SK-N-SH treated with all-trans-retinoic acid at 6 μM for 48 hours (cell line): ENCODE data around the gene DLG2.

Source experiments
- ATAC-seq: fragments of 200-7000 bp; cut with Tn5 transposase; 3 replicates; pipeline ENCODE4 v1.9.1; 2020; ENCODE audit warnings: mild to moderate bottlenecking, moderate library complexity
- ARNTL ChIP-seq: fragments of 450-650 bp; formaldehyde crosslinking; IDR thresholded peaks from 2 replicates; pipeline ENCODE4 v1.5.0; 2020; ENCODE audit warnings: low read depth, mild to moderate bottlenecking, moderate library complexity, borderline replicate concordance
- BACH2 ChIP-seq: fragments of 250-450 bp; sonication (Bioruptor Pico); IDR thresholded peaks from 2 replicates; pipeline ENCODE4 v1.9.0; 2021; ENCODE audit warnings: mild to moderate bottlenecking, borderline replicate concordance
- CSDC2 ChIP-seq: fragments of 250-450 bp; sonication (Bioruptor Pico); IDR thresholded peaks from 2 replicates; pipeline ENCODE4 v1.5.0; 2020; ENCODE audit warnings: mild to moderate bottlenecking, moderate library complexity
- ESRRG ChIP-seq: fragments of 250-450 bp; sonication (Bioruptor Pico); IDR thresholded peaks from 2 replicates; pipeline ENCODE4 v1.6.1; 2021; ENCODE audit warnings: mild to moderate bottlenecking
- GLIS3 ChIP-seq: fragments of 250-450 bp; sonication (Bioruptor Pico); IDR thresholded peaks from 2 replicates; pipeline ENCODE4 v1.5.0; 2020; ENCODE audit warnings: mild to moderate bottlenecking, moderate library complexity
- ISL1 ChIP-seq: fragments of 250-450 bp; sonication (Bioruptor Pico); IDR thresholded peaks from 2 replicates; pipeline ENCODE4 v2.1.2; 2022; ENCODE audit warnings: mild to moderate bottlenecking, moderate library complexity
- OSR1 ChIP-seq: fragments of 250-450 bp; sonication (Bioruptor Pico); IDR thresholded peaks from 2 replicates; pipeline ENCODE4 v1.8.0; 2022; ENCODE audit warnings: moderate library complexity, mild to moderate bottlenecking, inconsistent platforms
- POU6F1 ChIP-seq: fragments of 250-450 bp; sonication (Bioruptor Pico); IDR thresholded peaks from 2 replicates; pipeline ENCODE4 v1.8.0; 2021; ENCODE audit warnings: low read depth, mild to moderate bottlenecking, moderate library complexity, borderline replicate concordance
- PPARA ChIP-seq: fragments of 250-450 bp; sonication (Bioruptor Pico); IDR thresholded peaks from 2 replicates; pipeline ENCODE4 v1.5.0; 2020; ENCODE audit warnings: mild to moderate bottlenecking, borderline replicate concordance
- RARB ChIP-seq: fragments of 250-450 bp; sonication (Bioruptor Pico); IDR thresholded peaks from 2 replicates; pipeline ENCODE4 v1.8.0; 2021; ENCODE audit warnings: mild to moderate bottlenecking, moderate library complexity
- SNAI2 ChIP-seq: fragments of 250-450 bp; sonication (Bioruptor Pico); IDR thresholded peaks from 2 replicates; pipeline ENCODE4 v1.5.0; 2020; ENCODE audit warnings: mild to moderate bottlenecking, moderate library complexity
- TCF4 ChIP-seq: fragments of 250-450 bp; sonication (Bioruptor Pico); IDR thresholded peaks from 2 replicates; pipeline ENCODE4 v1.8.0; 2021; ENCODE audit warnings: mild to moderate bottlenecking, moderate library complexity, borderline replicate concordance
- ZC3H10 ChIP-seq: fragments of 250-450 bp; sonication (Bioruptor Pico); IDR thresholded peaks from 2 replicates; pipeline ENCODE4 v1.5.1; 2021; ENCODE audit warnings: mild to moderate bottlenecking, moderate library complexity
- ZFP3 ChIP-seq: fragments of 250-450 bp; sonication (Bioruptor Pico); IDR thresholded peaks from 2 replicates; pipeline ENCODE4 v1.5.0; 2020; ENCODE audit warnings: mild to moderate bottlenecking, moderate library complexity
- ZFP30 ChIP-seq: fragments of 450-650 bp; formaldehyde crosslinking; IDR thresholded peaks from 2 replicates; pipeline ENCODE4 v1.5.0; 2022; ENCODE audit warnings: mild to moderate bottlenecking, moderate library complexity
- ZNF565 ChIP-seq: fragments of 450-650 bp; formaldehyde crosslinking; conservative IDR thresholded peaks from 2 replicates; pipeline ENCODE4 v1.5.0; 2020; ENCODE audit warnings: low read depth, mild to moderate bottlenecking, moderate library complexity
- ZNF70 ChIP-seq: fragments of 450-650 bp; formaldehyde crosslinking; IDR thresholded peaks from 2 replicates; pipeline ENCODE4 v1.5.0; 2020; ENCODE audit warnings: mild to moderate bottlenecking, moderate library complexity
- ZNF8 ChIP-seq: fragments of 450-650 bp; formaldehyde crosslinking; IDR thresholded peaks from 2 replicates; pipeline ENCODE4 v1.5.0; 2020; ENCODE audit warnings: mild to moderate bottlenecking, moderate library complexity
- TF ChIP-seq, protein P1 (sequence below): fragments of 250-450 bp; sonication (Bioruptor Pico); IDR thresholded peaks from 2 replicates; pipeline ENCODE4 v1.5.0; 2020; ENCODE audit warnings: mild to moderate bottlenecking, moderate library complexity
- TF ChIP-seq, protein P2 (sequence below): fragments of 250-450 bp; sonication (Bioruptor Pico); IDR thresholded peaks from 2 replicates; pipeline ENCODE4 v1.8.0; 2020; ENCODE audit warnings: mild to moderate bottlenecking, moderate library complexity, borderline replicate concordance
- TF ChIP-seq, protein P3 (sequence below): fragments of 250-450 bp; sonication (Bioruptor Pico); IDR thresholded peaks from 2 replicates; pipeline ENCODE4 v1.5.1; 2021; ENCODE audit warnings: mild to moderate bottlenecking, moderate library complexity

The DLG2 gene

DNA sequence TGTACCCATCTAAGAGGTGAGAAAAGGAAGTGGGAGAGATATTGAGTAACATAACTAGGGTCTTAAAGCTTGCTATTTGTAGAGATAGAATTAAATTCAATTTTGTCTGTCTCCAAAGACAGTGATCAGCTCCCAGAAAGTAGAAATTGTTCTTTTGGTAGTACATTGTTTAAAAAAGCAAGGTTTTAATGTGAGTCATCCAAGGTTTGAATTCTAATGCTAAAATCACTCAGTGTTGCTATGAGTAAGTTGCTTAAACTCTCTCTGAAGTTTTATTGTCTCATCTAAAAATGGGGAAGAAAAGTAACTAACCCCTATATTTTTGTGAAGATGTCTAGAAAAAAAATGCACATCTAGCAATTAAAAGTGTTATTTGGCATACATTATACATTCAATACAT is 1336.5 kb downstream of the DLG2 start:
- TF ChIP-seq ZC3H10, result no peak
- TF ChIP-seq ESRRG (CRISPR knock-in tag), result no peak
- no peak for TF ChIP-seq BACH2 (CRISPR knock-in tag)
- ATAC-seq, result peak; percentile 61; the same call in 2 of the 3 replicates

DNA sequence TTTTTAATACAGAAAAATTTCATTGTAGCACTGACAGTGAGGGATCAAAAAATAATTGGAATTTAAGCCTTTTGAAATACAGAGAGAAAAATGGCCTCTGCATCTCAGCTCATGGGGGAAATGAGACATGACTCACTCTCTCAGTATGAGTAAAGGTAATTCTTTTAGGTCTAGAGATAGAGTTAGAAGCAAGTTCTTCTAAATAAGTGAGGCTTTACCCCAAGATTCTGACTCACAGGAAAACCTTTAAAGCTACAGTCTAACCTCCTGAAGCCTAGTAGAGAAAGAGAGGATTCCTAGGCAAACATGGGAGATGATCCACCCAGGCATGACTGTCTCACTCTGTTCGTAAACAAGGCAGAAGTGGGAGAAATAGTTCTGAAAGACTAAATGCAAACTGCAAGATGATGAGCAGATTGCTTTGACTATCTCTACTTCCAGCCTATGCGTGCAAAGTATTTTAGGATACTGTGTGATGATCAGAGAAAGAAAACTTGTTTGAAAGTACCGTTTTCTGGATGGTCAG is 1337.7 kb downstream of the DLG2 start:
- TF ChIP-seq ARNTL (CRISPR knock-in tag), result no peak
- no peak for TF ChIP-seq ZNF8 (CRISPR knock-in tag)
- peak; percentile 27; the same call in 1 of the 2 replicates for TF ChIP-seq ZC3H10
- peak; percentile 85 for ATAC-seq

DNA sequence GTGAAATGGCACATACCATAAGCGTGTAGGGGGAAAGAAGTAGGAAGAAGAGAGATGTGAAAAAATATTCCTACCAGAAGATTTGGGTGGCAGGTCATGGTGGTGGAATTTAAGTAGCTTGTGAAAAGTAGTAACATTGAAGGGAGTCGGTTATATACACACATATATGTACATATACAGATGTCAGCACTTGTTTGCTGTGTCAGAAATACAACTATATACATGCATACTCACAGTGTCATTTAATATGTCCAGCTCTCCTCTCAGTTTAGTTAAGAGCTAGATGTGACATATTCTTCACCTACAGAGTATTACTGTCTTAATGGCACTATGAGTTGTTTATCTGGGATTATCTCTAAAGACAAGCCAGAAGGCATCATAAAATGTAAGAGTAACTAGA is 1353.6 kb downstream of the DLG2 start:
- no peak for ATAC-seq
- TF ChIP-seq ZNF70 (CRISPR knock-in tag), result no peak
- TF ChIP-seq ESRRG (CRISPR knock-in tag), result no peak
- TF ChIP-seq ZFP30 (CRISPR knock-in tag), result no peak
- TF ChIP-seq ZNF8 (CRISPR knock-in tag), result no peak
- TF ChIP-seq, protein P1, sequence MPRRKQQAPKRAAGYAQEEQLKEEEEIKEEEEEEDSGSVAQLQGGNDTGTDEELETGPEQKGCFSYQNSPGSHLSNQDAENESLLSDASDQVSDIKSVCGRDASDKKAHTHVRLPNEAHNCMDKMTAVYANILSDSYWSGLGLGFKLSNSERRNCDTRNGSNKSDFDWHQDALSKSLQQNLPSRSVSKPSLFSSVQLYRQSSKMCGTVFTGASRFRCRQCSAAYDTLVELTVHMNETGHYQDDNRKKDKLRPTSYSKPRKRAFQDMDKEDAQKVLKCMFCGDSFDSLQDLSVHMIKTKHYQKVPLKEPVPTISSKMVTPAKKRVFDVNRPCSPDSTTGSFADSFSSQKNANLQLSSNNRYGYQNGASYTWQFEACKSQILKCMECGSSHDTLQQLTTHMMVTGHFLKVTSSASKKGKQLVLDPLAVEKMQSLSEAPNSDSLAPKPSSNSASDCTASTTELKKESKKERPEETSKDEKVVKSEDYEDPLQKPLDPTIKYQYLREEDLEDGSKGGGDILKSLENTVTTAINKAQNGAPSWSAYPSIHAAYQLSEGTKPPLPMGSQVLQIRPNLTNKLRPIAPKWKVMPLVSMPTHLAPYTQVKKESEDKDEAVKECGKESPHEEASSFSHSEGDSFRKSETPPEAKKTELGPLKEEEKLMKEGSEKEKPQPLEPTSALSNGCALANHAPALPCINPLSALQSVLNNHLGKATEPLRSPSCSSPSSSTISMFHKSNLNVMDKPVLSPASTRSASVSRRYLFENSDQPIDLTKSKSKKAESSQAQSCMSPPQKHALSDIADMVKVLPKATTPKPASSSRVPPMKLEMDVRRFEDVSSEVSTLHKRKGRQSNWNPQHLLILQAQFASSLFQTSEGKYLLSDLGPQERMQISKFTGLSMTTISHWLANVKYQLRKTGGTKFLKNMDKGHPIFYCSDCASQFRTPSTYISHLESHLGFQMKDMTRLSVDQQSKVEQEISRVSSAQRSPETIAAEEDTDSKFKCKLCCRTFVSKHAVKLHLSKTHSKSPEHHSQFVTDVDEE, result no peak
- TF ChIP-seq POU6F1, result no peak
- no peak for TF ChIP-seq OSR1
- TF ChIP-seq ZFP3 (CRISPR knock-in tag), result no peak
- TF ChIP-seq RARB (CRISPR knock-in tag), result no peak
- TF ChIP-seq GLIS3 (CRISPR knock-in tag), result no peak
- no peak for TF ChIP-seq ZNF565 (CRISPR knock-in tag)
- TF ChIP-seq, protein P2, sequence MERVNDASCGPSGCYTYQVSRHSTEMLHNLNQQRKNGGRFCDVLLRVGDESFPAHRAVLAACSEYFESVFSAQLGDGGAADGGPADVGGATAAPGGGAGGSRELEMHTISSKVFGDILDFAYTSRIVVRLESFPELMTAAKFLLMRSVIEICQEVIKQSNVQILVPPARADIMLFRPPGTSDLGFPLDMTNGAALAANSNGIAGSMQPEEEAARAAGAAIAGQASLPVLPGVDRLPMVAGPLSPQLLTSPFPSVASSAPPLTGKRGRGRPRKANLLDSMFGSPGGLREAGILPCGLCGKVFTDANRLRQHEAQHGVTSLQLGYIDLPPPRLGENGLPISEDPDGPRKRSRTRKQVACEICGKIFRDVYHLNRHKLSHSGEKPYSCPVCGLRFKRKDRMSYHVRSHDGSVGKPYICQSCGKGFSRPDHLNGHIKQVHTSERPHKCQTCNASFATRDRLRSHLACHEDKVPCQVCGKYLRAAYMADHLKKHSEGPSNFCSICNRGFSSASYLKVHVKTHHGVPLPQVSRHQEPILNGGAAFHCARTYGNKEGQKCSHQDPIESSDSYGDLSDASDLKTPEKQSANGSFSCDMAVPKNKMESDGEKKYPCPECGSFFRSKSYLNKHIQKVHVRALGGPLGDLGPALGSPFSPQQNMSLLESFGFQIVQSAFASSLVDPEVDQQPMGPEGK, result no peak
- no peak for TF ChIP-seq ISL1 (CRISPR knock-in tag)
- TF ChIP-seq PPARA (CRISPR knock-in tag), result no peak

GRCh38 chr11:84270466-84270865 is 1356.7 kb downstream of the DLG2 start:
- no peak for ATAC-seq
- TF ChIP-seq ZFP30 (CRISPR knock-in tag) (no peak), ZNF565 (CRISPR knock-in tag) (no peak), ZNF8 (CRISPR knock-in tag) (no peak), ESRRG (CRISPR knock-in tag) (no peak), PPARA (CRISPR knock-in tag) (no peak), CSDC2 (no peak), ZC3H10 (no peak), TCF4 (CRISPR knock-in tag) (no peak), POU6F1 (no peak), RARB (CRISPR knock-in tag) (no peak), SNAI2 (CRISPR knock-in tag) (no peak), ISL1 (CRISPR knock-in tag) (no peak), GLIS3 (CRISPR knock-in tag) (no peak), ZNF70 (CRISPR knock-in tag) (no peak), ZFP3 (CRISPR knock-in tag) (no peak)
- TF ChIP-seq, protein P3, sequence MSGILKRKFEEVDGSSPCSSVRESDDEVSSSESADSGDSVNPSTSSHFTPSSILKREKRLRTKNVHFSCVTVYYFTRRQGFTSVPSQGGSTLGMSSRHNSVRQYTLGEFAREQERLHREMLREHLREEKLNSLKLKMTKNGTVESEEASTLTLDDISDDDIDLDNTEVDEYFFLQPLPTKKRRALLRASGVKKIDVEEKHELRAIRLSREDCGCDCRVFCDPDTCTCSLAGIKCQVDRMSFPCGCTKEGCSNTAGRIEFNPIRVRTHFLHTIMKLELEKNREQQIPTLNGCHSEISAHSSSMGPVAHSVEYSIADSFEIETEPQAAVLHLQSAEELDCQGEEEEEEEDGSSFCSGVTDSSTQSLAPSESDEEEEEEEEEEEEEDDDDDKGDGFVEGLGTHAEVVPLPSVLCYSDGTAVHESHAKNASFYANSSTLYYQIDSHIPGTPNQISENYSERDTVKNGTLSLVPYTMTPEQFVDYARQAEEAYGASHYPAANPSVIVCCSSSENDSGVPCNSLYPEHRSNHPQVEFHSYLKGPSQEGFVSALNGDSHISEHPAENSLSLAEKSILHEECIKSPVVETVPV (CRISPR knock-in tag), result no peak
- TF ChIP-seq, protein P2, result no peak
- TF ChIP-seq, protein P1, result no peak
